22Rv1 (cell line): ENCODE results near the gene TNFRSF18.
"Not testable (repeated sequence)": the region's sequence is repeated elsewhere in the genome, so short reads cannot be mapped to it uniquely, and the experiment has no call there.

ENCODE experiments used
- H3K27ac ChIP-seq: fragments of 450-650 bp; 2 replicates; pipeline ENCODE4 v1.5.1; 2017
- ZFX ChIP-seq: fragments of 450-650 bp; IDR thresholded peaks from 2 replicates; pipeline ENCODE4 v1.6.1; 2017; ENCODE audit warnings: antibody characterized with exemption, borderline replicate concordance
- TF ChIP-seq, protein P1 (sequence below): fragments of 450-650 bp; IDR thresholded peaks from 2 replicates; pipeline ENCODE4 v1.5.1; 2017; ENCODE audit warnings: mild to moderate bottlenecking

Gene TNFRSF18

GRCh38 chr1:1199141-1199960 is 7.0 kb downstream of the TNFRSF18 start:
- H3K27ac ChIP-seq: no peak overlapping the region
- TF ChIP-seq ZFX: no peak
- TF ChIP-seq, protein P1, sequence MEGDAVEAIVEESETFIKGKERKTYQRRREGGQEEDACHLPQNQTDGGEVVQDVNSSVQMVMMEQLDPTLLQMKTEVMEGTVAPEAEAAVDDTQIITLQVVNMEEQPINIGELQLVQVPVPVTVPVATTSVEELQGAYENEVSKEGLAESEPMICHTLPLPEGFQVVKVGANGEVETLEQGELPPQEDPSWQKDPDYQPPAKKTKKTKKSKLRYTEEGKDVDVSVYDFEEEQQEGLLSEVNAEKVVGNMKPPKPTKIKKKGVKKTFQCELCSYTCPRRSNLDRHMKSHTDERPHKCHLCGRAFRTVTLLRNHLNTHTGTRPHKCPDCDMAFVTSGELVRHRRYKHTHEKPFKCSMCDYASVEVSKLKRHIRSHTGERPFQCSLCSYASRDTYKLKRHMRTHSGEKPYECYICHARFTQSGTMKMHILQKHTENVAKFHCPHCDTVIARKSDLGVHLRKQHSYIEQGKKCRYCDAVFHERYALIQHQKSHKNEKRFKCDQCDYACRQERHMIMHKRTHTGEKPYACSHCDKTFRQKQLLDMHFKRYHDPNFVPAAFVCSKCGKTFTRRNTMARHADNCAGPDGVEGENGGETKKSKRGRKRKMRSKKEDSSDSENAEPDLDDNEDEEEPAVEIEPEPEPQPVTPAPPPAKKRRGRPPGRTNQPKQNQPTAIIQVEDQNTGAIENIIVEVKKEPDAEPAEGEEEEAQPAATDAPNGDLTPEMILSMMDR: no peak

GRCh38 chr1:1198423-1199140 is 7.8 kb downstream of the TNFRSF18 start:
- H3K27ac ChIP-seq: no peak overlapping the region
- no peak for TF ChIP-seq ZFX
- TF ChIP-seq, protein P1: no peak

DNA sequence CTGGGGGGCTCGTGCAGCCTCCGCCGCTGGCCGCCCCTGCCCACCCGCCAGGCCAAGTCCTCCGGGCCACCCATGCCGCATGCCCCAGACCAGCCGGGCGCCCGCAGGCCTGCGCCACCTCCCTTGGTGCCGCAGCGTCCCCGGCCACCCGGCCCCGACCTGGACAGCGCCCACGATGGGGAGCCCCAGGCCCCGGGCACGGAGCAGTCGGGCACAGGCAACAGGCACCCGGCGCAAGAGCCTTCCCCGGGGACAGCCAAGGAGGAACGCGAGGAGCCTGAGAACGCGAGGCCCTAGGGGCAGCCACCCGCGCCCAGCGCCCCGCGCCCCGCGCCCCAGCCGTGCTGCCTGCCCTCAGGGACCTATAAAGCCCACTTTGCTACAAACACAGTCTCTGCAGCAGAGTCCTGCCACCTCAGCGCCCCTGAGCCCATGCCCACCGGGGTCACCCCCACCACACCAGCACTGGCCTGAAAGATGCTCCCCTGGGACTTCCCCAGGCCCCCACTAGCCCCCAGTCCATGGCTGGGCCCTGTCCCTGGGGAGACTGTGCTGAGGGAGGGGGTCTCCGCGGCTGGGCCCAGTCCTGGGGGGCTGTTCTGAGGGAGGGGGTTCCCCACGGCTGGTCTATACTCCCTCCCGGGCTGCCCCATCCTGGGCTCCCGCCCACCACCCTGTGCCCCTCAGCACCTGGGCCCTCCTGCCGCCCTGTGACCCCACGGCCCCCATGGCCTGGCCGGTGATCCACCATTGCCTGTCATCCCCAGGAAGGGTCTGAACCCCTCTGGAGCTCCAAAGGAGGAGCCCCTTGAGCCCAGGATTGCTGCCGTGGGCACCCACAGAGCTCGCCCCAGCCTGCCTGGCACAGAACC is 8.6 kb downstream of the TNFRSF18 start:
- no peak overlapping the region for H3K27ac ChIP-seq
- no peak for TF ChIP-seq ZFX
- TF ChIP-seq, protein P1: no peak

DNA sequence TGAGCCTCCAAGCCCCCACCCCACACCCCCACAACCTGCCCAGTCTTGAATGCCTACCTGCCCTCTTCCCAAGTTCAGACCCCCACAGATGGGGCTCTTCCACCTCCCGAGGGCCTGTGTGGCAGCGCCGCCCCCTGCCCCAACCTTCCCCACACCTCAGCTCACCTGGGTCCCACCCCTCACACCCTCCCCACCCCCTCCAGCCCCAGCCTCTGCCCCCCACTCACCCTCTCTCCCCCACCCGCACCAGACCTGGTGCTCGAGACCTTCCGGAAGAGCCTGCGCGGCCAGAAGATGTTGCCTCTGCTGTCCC is 9.2 kb downstream of the TNFRSF18 start:
- TF ChIP-seq, protein P1: no peak
- TF ChIP-seq ZFX: no peak

DNA sequence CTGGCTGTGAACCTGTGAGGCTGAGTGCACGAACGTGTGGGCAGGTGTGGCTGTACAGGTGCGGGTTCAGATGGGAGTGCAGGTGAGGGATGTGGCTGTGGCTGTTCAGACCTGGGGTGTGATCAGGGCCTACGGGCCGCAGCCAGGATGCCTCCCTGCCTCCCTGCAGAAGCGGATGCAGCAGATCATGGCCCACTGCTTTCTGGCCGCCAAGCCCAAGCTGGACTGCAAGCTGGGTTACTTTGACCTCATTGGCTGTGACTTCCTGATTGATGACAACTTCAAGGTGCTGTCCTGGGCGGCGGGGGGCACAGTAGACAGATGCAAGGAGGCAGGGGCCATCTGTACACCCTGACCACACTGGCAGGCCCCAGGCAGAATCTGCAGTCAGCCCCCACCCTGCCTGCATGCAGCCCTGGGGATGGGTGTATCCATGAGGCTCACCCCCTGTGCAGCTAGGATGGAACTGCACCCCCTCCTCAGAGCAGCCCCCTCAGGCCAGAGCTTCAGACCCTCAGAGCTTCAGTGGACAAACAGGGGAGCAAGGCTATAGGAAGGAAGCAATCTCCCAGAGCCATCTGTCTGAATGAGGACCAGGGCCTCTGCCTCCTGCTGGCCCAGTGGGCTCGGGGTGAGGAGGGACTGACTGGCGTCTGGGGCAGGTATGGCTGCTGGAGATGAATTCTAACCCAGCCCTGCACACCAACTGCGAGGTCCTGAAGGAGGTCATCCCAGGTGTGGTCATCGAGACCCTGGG is 9.8 kb downstream of the TNFRSF18 start:
- H3K27ac ChIP-seq: no peak overlapping the region
- no peak for TF ChIP-seq ZFX
- TF ChIP-seq, protein P1: no peak

More for the DNA sequence above, 9.2 kb downstream of the TNFRSF18 start:
- no peak overlapping the region for H3K27ac ChIP-seq

DNA sequence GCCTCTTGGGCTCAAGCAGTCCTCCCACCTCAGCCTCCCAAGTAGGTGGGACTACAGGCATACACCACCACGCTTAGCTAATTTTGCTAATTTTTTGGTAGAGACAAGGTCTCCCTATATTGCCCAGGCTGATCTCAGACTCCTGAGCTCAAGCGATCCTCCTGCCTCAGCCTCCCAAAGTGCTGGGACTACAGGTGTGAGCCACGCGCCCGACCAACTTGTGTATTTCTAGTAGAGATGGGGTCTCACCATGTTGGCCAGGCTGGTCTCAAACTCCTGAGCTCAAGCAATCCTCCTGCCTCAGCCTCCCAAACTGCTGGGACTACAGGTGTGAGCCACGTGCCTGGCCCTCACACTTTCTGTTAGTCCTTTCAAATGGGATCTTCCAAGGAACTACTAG is 10.7 kb downstream of the TNFRSF18 start:
- H3K27ac ChIP-seq: not testable (repeated sequence)

- TF ChIP-seq, protein P1: no peak
- no peak for TF ChIP-seq ZFX
Measured at GRCh38 chr1:1194723-1195122, 11.7 kb downstream of the TNFRSF18 start.

More at GRCh38 chr1:1194723-1195122, 11.7 kb downstream of the TNFRSF18 start:
- no peak overlapping the region for H3K27ac ChIP-seq
